Effector CD8-positive, alpha-beta T cell (primary cell): ENCODE measurements around the gene C1orf21.
"Not testable (repeated sequence)": the region's sequence is repeated elsewhere in the genome, so short reads cannot be mapped to it uniquely, and the experiment has no call there.

Experiments
- DNase-seq: peaks from one replicate; lab custom pipeline; 2025; lab: John Stamatoyannopoulos, UW

The C1orf21 gene

DNA sequence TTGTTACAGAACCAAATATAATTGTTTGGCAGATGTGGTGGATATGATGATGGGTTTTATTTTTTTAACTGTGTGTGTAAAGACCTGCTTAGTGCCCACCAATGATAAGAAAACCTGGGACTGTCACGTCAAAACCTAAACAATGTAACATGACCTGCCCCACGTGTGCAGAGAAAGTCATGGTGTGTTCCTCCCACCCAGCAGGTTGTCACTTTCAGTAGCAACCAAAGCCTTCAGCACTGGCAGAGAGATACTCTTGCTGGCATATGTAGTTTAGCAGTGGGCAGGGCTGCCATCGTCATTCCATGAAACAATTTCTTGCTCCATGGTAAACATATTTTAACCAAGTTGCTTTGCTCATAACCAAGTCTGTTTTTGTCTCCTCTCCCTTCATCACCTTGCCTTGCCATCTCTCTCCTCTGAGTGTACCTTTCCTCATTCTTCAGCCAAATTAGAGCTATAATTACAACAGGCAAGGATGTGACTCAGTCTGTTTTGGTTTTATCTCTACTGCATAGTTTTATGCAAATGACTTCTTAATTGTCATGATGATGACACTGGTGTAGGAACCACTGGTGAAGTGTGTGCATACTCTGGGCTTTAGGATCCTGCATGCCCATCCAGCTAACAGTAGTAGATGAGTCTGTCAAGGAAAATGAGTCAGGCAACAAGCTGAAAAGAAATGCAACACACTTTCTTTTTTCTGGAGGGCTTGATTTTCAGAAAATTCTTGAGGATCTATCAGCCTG lies 217.5 kb downstream of the C1orf21 start:
- no peak for DNase-seq

DNA sequence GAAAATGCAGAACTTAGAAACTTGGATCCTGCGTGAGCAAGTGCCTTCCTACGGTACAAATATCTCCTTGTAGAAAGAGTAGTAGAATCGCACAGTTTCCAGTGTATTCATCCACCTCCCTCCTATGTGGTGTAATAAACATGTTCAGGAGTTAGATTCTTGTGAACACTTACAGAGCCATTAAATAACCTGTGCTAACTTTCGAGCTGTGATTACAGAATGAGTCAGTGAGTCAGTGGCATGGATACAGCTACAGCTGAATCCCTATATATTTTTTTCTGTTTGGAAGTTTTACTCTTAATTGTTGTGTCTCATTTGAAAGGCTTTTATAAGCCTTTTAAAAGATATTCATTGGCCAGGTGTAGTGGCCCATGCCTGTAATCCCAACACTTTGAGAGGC lies 219.1 kb downstream of the C1orf21 start:
- no peak for DNase-seq

DNA sequence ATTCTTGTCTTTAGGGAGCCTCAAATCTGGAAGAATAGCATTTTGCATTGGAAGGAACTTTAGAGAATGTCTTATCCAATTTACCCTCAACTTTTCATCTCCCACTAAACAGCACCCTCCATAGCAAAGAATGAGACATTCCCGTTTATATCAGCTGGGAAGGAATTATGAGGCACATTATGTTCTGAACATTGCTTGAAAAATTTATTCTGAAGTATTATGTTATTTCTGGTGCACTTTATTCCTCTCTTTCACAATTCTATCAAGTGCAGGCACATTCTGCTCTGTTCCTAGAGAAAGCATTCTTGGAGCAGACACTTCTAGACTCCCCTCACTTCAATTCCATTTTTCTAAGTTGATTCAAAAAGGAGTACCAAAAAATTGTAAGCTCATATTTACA lies 220.0 kb downstream of the C1orf21 start:
- no peak for DNase-seq

GRCh38 chr1:184608581-184608980 lies 221.8 kb downstream of the C1orf21 start:
- DNase-seq = no peak

- no peak for DNase-seq
Measured at GRCh38 chr1:184608990-184609389, 222.2 kb downstream of the C1orf21 start.

DNA sequence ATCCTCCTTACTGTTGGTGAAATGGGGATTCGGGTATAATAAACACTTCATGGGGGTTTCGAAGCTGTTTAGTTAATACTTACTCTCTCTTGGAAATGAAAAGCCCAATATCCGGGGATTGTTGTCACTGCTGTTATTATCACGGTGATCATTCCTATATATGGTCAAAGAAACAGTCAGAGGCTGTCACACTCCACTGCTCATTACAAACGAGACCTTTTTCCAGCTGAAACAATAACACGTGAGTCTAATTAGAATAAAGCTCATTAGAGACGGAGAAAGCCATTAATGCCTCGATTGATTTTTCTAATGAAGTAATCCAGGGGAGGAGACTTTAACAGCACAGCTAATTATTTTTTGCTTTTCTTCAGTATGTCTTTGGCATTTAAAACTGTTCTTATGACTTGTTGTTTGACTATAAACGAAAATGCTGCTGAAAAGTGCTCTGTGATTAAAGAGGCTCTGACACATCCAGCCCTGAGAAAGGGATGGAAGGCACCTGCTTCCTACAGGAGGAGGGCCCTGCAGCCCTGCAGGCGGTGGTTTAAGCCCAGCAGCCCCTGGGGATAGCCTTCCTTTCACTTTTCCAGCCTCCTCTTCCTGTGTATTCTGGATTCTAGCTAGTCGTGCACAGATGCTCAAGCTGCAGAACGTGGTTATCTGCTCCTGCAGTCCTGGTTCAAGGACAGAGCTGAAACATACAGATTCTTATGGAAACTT lies 224.2 kb downstream of the C1orf21 start:
- no peak for DNase-seq

GRCh38 chr1:184612229-184612628 lies 225.4 kb downstream of the C1orf21 start:
- DNase-seq = not testable (repeated sequence)

DNA sequence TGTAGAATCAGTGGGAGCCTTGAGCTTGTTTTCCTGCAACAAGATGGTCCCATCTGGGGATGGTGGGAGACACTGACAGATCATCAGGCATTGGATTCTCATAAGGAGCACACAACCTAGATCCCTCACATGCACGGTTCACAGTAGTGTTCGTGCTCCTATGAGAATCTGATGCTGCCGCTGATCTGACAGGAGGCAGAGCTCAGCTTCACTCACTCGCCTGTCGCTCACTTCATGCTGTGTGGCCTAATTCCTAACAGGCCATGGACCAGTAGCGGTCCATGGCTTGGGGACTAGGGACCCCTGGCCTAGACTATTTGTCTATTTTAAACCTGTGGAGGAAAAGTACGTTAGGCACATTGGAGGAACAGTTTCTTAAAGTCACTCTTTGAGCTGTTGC lies 227.8 kb downstream of the C1orf21 start:
- DNase-seq = no peak

DNA sequence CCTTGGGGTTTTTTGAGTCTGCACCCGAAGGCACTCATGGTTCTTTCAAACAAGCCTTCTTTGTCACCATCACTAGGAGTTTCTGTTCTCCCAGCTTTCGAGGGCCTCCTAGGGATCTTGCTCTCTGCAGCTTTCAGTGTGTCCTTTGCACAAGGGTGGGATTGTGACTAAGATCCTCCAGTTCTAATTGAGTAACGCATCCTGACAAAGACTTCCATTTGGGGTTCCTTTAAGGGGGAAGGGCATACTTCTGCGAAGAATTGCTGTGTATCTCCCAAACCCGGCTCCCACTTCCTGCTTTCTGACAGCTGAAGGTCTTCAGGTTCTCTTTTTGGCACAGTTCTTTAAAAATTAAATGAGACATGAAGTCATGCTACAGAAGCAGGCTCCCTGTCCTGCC lies 228.5 kb downstream of the C1orf21 start:
- DNase-seq = no peak

DNA sequence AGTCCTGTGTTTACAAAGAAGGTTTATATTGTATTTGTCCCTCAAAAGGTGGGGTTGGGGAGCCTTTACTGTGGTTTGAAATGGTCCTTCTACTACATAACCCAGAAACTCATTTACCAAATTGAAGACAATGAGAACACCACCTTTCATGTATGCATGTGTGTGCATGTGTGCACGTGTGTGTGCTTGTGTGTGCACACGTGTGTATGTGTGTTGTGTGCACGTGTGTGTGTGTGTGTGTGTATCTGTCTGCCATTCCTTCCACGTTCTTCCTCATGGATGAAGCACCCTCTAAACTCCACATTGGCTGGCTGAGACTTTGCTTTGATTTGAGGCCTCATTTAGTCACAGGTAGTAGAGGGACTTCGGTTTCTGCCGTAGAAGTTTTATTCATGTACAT lies 229.7 kb downstream of the C1orf21 start:
- no peak for DNase-seq

DNA sequence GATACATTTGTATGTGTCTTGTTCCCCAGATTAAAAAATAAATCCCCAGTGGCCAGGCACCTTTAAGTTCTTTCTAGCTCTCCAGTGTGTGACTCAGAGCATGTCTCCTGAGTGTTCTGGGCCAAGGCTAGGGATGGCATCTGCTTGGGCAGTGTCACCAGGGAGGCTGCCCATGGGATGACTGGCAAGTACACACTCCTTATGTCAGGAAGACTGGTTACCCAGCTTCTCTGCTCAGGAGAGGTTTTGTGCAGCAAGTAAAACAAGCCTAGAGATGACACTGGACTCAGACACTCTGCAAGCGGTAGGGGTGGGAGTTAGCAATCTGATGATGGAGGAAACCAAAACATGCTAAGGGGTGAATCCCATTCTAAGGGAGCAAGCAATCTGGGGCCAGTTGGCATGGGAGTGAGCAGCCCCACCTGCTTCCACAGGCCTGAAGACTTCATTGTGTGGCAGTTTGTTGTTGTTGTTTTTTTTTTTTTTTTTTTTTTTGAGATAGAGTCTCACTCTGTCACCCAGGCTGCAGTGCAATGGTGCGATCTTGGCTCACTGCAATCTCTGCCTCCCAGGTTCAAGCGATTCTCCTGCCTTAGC lies 230.7 kb downstream of the C1orf21 start:
- DNase-seq = no peak

DNA sequence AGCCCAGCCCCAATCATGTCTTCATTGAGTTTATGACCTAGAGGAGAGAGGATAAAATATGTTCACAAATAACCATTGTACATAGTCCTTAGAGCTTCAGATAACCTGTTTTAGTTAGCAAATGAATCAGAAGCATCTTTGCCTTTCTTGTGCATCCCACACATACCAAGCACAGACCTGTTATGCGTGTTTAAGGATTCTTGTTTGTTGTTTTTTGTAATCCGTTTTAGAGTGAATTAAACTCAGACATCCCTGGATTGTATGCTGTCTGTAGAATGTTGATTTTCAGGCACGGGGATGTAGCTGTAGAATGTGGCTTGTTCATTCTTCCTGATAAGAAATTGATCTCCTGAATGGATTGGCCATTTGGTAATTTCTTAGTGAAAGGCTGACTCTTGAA lies 232.0 kb downstream of the C1orf21 start:
- DNase-seq = no peak

DNA sequence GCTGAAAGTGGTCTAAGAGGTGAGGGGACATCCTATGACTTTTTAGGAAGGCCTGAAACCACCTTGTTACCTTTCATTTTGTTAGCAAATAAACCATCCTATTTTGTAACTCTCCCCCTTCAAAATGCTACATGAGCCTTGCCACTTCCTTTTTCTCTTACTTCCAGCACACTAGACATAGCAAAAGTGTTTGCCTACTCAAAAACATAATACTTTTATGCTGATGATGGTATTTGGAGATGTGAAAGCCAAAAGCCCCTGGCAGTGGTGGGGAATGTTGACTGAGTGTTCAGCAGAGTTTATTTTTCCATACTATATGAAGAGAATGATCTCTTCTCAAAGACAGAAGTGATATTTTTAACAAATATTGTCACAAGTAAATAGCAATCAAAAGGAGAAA lies 233.6 kb downstream of the C1orf21 start:
- no peak for DNase-seq

DNA sequence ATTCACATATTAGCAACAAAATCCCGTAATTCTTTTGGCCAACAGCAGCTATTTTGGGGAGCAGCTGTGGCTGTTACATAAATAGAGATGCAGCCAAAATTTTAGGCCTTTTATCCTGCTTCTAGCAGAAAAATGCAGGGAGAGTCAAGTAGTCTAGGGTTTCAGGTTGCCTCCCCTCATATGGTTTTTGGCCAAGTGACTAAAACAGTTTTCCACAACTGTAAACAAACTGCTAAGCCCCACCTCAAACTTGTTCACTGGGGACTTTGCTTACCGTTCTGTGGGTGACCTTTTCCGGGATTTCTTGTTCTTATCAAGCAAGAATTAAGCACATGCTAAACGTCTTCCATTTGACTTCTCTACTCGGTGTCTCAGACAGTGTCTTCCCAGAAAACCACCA lies 234.4 kb downstream of the C1orf21 start:
- no peak for DNase-seq

DNA sequence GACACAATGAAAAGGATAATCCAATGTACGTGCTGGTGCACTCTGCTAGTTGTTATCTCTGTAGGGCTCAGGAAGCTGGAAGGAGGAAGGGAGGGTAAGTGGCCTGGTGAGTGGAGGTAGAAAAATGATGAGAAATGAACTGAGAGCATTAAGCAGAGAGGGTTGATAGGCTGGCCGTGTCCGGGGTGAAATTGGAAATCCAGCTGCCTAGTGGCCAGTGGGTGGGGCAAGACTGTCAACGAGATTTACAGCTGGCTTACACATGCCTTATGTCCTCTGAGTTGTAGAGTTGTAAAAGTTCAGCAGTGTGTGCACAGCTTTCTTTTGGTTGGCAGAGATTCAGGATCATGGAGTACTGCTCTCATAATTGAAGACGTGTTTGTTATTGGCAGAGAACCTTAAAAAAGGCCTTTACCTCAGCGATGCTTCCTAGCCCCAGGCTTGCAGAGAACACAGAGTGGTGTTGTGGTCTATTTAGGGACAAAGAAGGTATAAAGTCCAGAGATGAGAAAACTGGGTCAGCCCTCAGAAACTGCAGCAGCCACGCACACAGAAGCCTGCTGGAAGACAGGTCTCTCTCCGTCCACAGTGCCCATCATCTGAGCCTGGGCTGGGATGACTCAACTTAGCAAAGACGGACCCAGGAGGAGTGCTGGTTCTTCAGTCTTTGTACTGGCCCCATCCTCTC lies 235.5 kb downstream of the C1orf21 start:
- no peak for DNase-seq

GRCh38 chr1:184623404-184623803 lies 236.6 kb downstream of the C1orf21 start:
- no peak for DNase-seq

GRCh38 chr1:184624051-184624450 lies 237.2 kb downstream of the C1orf21 start:
- no peak for DNase-seq

GRCh38 chr1:184624626-184625025 lies 237.8 kb downstream of the C1orf21 start:
- DNase-seq = no peak

GRCh38 chr1:184625271-184625670 lies 238.4 kb downstream of the C1orf21 start:
- DNase-seq = no peak

DNA sequence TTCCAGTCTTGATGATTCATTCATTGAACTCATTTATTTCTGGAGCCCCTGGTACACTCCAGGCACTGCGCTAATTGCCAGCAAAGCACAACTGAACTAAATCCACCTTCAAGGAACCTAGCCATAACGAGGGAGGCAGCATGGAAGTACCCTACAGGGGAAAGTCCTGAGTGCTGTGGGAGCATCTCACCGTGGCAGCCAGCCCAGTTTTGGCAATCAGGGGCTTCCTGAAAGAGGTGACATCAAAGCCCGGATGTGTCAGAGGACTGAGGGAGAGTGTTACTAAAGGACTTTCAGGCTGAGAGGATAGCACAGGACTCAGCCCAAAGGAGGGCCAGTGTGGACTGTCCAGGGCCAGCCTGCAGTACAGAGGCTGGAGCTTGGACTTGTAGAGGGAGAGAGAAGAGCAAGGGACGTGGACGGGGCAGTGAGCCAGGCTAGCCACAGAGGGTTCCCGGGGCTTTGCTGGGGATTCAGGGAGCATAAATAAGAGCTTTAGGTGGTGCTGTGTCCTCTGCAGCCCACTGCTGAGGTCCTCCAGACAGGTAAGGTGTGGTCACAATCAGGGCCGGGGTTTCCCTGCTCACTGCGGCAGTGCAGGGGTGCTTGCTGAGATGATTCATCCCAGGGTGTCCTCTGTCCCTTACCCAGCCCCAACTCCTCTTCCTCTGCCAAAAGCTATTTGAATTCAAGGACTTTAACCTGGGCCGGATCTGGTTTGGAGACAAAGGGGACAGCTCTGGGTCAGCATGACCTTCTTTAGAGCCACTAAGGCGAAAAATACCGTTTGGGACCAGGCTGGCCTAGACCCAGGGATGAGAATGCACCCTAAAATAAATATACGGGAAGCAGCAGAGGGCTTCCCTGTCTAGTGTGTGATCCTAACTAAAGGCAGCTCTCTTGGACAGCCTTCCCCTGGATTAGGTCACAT lies 239.5 kb downstream of the C1orf21 start:
- DNase-seq = no peak

DNA sequence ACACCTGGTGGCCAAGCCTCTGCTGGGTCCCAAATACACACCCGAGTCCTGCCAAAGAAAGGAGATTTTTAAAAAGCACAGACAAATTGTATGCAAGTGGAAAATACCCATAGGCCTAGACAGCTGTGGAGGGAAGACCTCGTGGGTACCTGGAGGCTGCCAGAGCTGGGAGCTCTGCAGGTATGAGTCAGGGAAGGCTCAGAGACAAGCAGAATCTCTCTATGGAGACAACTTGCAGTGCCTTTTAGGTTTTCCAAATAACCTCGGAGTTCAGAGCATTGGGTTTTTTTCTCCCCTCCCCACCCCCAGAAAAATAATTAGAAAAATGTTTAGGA lies 240.1 kb downstream of the C1orf21 start:
- no peak for DNase-seq

- DNase-seq = no peak
Measured at GRCh38 chr1:184629266-184629665, 242.4 kb downstream of the C1orf21 start.
